Measurements from ENCODE around the gene OLIG3. TPM values are rescaled to one million over a fixed set of nuclear protein-coding genes. Genes with fewer than 3 reads are reported as not detected.

The OLIG3 gene
- not detected in 2 replicates for total RNA-seq

DNA sequence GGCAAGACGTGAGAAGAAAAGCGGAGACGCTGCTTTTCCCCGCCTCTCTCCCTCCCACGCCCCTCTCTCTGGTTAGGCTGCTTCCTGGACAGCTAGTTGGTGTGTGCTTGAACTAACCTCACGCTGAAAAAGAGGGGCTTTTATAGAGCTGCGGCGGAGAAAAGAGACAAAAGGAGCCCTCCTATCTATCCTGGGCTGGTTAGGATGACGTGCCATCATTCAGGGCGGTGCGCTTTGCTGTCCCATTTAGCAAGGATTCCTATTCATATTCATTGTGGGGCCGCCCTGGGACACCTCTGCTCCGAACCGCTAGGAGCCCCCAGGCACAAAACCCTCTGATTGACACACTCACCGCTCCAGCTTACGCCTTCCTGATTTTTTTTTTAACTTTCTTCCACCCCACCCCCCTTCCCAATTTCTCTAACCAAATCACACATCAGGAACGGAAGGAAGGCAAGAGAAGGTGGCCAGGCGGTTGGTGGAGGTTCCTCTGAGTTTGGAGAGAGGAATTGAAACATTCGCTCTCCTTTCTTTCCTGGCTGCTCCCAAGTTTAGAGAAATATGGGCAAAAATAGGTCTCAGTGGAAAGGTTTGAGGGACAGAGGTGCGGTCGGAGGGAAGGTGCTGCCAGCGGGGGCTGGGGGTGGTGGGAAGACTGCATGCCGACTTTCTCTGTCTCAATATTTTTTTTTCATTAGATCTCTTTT, at the start of gene OLIG3:
Gene OLIG3 (minus strand): TSS at position 114 of the 707 bp plus-strand sequence. CDS start 224 bp downstream, outside the sequence.

